IMR-90 (cell line): ENCODE results near the gene NEO1. TPM values are rescaled to one million over a fixed set of nuclear protein-coding genes. Genes with fewer than 3 reads are reported as not detected.

Experiments
- ATAC-seq: fragments of 200-7000 bp; cut with Tn5 transposase; 2 replicates; pipeline ENCODE4 v1.9.1; 2020; ENCODE audit warnings: low read depth, mild to moderate bottlenecking, moderate library complexity
- BruUV-seq: library from RNA; stranded (reverse); fragments of 400-500 nt; replicated peaks from 2 replicates; lab custom pipeline; 2021; lab: Mats Ljungman, UMichigan
- CTCF ChIA-PET: fragments of 300-600 bp; formaldehyde crosslinking; extraction: SDS; loops from one replicate; lab custom pipeline; 2021; ENCODE audit warnings: antibody characterized with exemption; lab: Yijun Ruan, JAX
- POLR2A ChIA-PET: fragments of 300-600 bp; sonication (Branson Sonifier 250); formaldehyde crosslinking; loops from one replicate; lab custom pipeline; 2022; ENCODE audit warnings: antibody characterized with exemption; ENCODE audit not compliant: unreplicated experiment; lab: Charles Lee
- DNase-seq: peaks from one replicate; pipeline ENCODE4 v3.0.0; 2013
- H2AFZ ChIP-seq: replicated peaks from 2 replicates; pipeline ENCODE3; 2013; ENCODE audit warnings: low read length, mild to moderate bottlenecking; ENCODE audit not compliant: poor library complexity
- H2AK5ac ChIP-seq: 2 replicates; pipeline ENCODE4 v1.6.1; 2013; ENCODE audit warnings: low read depth, low read length, inconsistent platforms
- H2AK9ac ChIP-seq: replicated peaks from 2 replicates; pipeline ENCODE3; 2013; ENCODE audit warnings: mild to moderate bottlenecking, low read depth, low read length, moderate library complexity; ENCODE audit not compliant: poor library complexity
- H2BK120ac ChIP-seq: 2 replicates; pipeline ENCODE4 v1.6.1; 2013; ENCODE audit warnings: low read depth, low read length, inconsistent platforms
- H2BK15ac ChIP-seq: 3 replicates; pipeline ENCODE4 v1.6.1; 2013; ENCODE audit warnings: low read depth, low read length, inconsistent platforms
- H2BK20ac ChIP-seq: 2 replicates; pipeline ENCODE4 v1.6.1; 2013; ENCODE audit warnings: low read depth, mild to moderate bottlenecking, inconsistent platforms, low read length, moderate library complexity
- H2BK5ac ChIP-seq: 2 replicates; pipeline ENCODE4 v1.6.1; 2013; ENCODE audit warnings: mild to moderate bottlenecking, low read depth, low read length, inconsistent platforms; ENCODE audit not compliant: poor library complexity, severe bottlenecking
- H3K14ac ChIP-seq: replicated peaks from 2 replicates; pipeline ENCODE4 v1.6.1; 2013; ENCODE audit warnings: low read depth, low read length, inconsistent platforms
- H3K18ac ChIP-seq: 2 replicates; pipeline ENCODE4 v1.6.1; 2013; ENCODE audit warnings: low read depth, low read length, control low read depth
- H3K23ac ChIP-seq: 2 replicates; pipeline ENCODE4 v1.6.1; 2013; ENCODE audit warnings: low read depth, low read length, inconsistent platforms
- H3K27ac ChIP-seq: 2 replicates; pipeline ENCODE4 v1.5.1; 2013; ENCODE audit warnings: mild to moderate bottlenecking, control low read depth, low read length; ENCODE audit not compliant: insufficient read depth
- H3K27me3 ChIP-seq: 2 replicates; pipeline ENCODE4 v1.6.1; 2013; ENCODE audit warnings: low read length; ENCODE audit not compliant: control insufficient read depth, insufficient read depth
- H3K36me3 ChIP-seq: 2 replicates; pipeline ENCODE4 v1.6.1; 2013; ENCODE audit warnings: low read length, mixed read lengths; ENCODE audit not compliant: control insufficient read depth, insufficient read depth
- H3K4ac ChIP-seq: 2 replicates; pipeline ENCODE4 v1.6.1; 2013; ENCODE audit warnings: low read depth, low read length, inconsistent platforms
- H3K4me1 ChIP-seq: 2 replicates; pipeline ENCODE4 v1.6.1; 2013; ENCODE audit warnings: low read length, mixed read lengths; ENCODE audit not compliant: control insufficient read depth, insufficient read depth
- H3K4me2 ChIP-seq: 2 replicates; pipeline ENCODE4 v1.6.1; 2013; ENCODE audit warnings: low read depth, mild to moderate bottlenecking, control low read depth, low read length, moderate library complexity
- H3K4me3 ChIP-seq: 2 replicates; pipeline ENCODE4 v1.5.1; 2013; ENCODE audit warnings: low read depth, mild to moderate bottlenecking, control low read depth, low read length, moderate library complexity; ENCODE audit not compliant: insufficient read depth
- H3K56ac ChIP-seq: 2 replicates; pipeline ENCODE4 v1.6.1; 2013; ENCODE audit warnings: low read length, inconsistent platforms; ENCODE audit not compliant: insufficient read depth; ENCODE audit errors: extremely low read depth
- H3K79me1 ChIP-seq, 2 experiments: 2 replicates each; pipeline ENCODE4 v1.6.1; 2013; ENCODE audit warnings: low read length in 2 of 2, inconsistent platforms in 1 of 2, low read depth in 1 of 2
- H3K9ac ChIP-seq: 2 replicates; pipeline ENCODE4 v1.6.1; 2013; ENCODE audit warnings: low read depth, low read length, control low read depth
- H3K9me1 ChIP-seq: 2 replicates; pipeline ENCODE4 v1.6.1; 2013; ENCODE audit warnings: low read length, inconsistent platforms; ENCODE audit not compliant: insufficient read depth
- H3K9me3 ChIP-seq: 2 replicates; pipeline ENCODE4 v1.6.1; 2013; ENCODE audit warnings: low read length; ENCODE audit not compliant: control insufficient read depth, insufficient read depth
- H4K20me1 ChIP-seq: 2 replicates; pipeline ENCODE4 v1.6.1; 2013; ENCODE audit warnings: low read length, inconsistent platforms; ENCODE audit not compliant: insufficient read depth
- H4K5ac ChIP-seq: 2 replicates; pipeline ENCODE4 v1.6.1; 2013; ENCODE audit warnings: mild to moderate bottlenecking, low read depth, low read length, control low read depth
- H4K8ac ChIP-seq, 2 experiments: 2 replicates each; pipeline ENCODE4 v1.6.1; 2013; ENCODE audit warnings: low read depth in 2 of 2, low read length in 2 of 2, control low read depth in 1 of 2, inconsistent platforms in 1 of 2
- H4K91ac ChIP-seq: 2 replicates; pipeline ENCODE4 v1.6.1; 2013; ENCODE audit warnings: low read depth, low read length, inconsistent platforms; ENCODE audit not compliant: insufficient read depth
- BHLHE40 ChIP-seq: fragments of 150-350 bp; IDR thresholded peaks from 2 replicates; pipeline ENCODE4 v1.6.1; 2016; ENCODE audit warnings: mild to moderate bottlenecking, low read depth, low read length
- CEBPB ChIP-seq: IDR thresholded peaks from 2 replicates; pipeline ENCODE4 v1.6.1; 2012; ENCODE audit warnings: low read depth, low read length, improper control_type of control experiment
- CHD1 ChIP-seq: IDR thresholded peaks from 2 replicates; pipeline ENCODE4 v1.6.1; 2012; ENCODE audit warnings: low read depth, low read length, improper control_type of control experiment
- FOS ChIP-seq: fragments of 150-350 bp; IDR thresholded peaks from 2 replicates; pipeline ENCODE4 v1.6.1; 2016; ENCODE audit warnings: low read depth, low read length
- MAFK ChIP-seq: IDR thresholded peaks from 2 replicates; pipeline ENCODE4 v1.6.1; 2012; ENCODE audit warnings: low read depth, low read length, improper control_type of control experiment
- MAZ ChIP-seq: IDR thresholded peaks from 2 replicates; pipeline ENCODE4 v1.6.1; 2012; ENCODE audit warnings: low read depth, mild to moderate bottlenecking, low read length, improper control_type of control experiment, moderate library complexity, borderline replicate concordance
- MXI1 ChIP-seq: IDR thresholded peaks from 2 replicates; pipeline ENCODE4 v1.6.1; 2012; ENCODE audit warnings: low read depth, mild to moderate bottlenecking, low read length, moderate library complexity, borderline replicate concordance
- NFE2L2 ChIP-seq: fragments of 150-350 bp; IDR thresholded peaks from 2 replicates; pipeline ENCODE4 v1.6.1; 2016; ENCODE audit warnings: low read depth, mild to moderate bottlenecking, low read length
- POLR2A ChIP-seq: IDR thresholded peaks from 2 replicates; pipeline ENCODE4 v1.6.1; 2012; ENCODE audit warnings: mild to moderate bottlenecking, low read depth, low read length
- RAD21 ChIP-seq: IDR thresholded peaks from 2 replicates; pipeline ENCODE4 v1.6.1; 2012; ENCODE audit warnings: low read length, improper control_type of control experiment
- RCOR1 ChIP-seq: IDR thresholded peaks from 2 replicates; pipeline ENCODE4 v1.6.1; 2012; ENCODE audit warnings: mild to moderate bottlenecking, low read length, improper control_type of control experiment; ENCODE audit not compliant: insufficient replicate concordance
- RFX5 ChIP-seq: IDR thresholded peaks from 2 replicates; pipeline ENCODE4 v1.8.0; 2012; ENCODE audit warnings: low read depth, mild to moderate bottlenecking, low read length, moderate library complexity
- SMC3 ChIP-seq: fragments of 150-350 bp; IDR thresholded peaks from 2 replicates; pipeline ENCODE4 v1.6.1; 2016; ENCODE audit warnings: low read depth, mild to moderate bottlenecking, antibody characterized with exemption, low read length, moderate library complexity
- WGBS, 2 experiments: methylation state at CpG; one replicate each; pipeline versions ENCODE4 v1.1.5 to v1.1.7; 2013; ENCODE audit warnings: missing lambda C conversion rate in 2 of 2; ENCODE audit not compliant: insufficient read length in 1 of 2; ENCODE audit errors: extremely low coverage in 2 of 2; 5-methylcytosine and 5-hydroxymethylcytosine counted together
- dilution Hi-C: fragments of 300-500 bp; cut with HindIII; formaldehyde crosslinking; loops from one replicate; pipeline ENCODE4 v1.14.3; 2018; ENCODE audit warnings: low sequenced_read_pairs; ENCODE audit not compliant: unreplicated experiment
- in situ Hi-C: fragments of 300-500 bp; cut with MboI; formaldehyde crosslinking; loops from 3 replicates; pipeline ENCODE4 v1.14.3; 2019; ENCODE audit warnings: low sequenced_read_pairs, inconsistent platforms, mixed read lengths
- intact Hi-C: fragments of 100-400 bp; cut with micrococcal nuclease; formaldehyde crosslinking; loops from 2 replicates; pipeline ENCODE4 v1.10.0; 2022
- polyA plus RNA-seq, 3 experiments: library from polyadenylated mRNA; depleted of rRNA; stranded (reverse); fragments of >200 nt; gene quantifications; 2 replicates each; pipeline ENCODE4 v1.2.3, GENCODE V29; 2012; ENCODE audit warnings: low replicate concordance in 1 of 3
- total RNA-seq: library from RNA; depleted of rRNA; stranded (reverse); fragments of >200 nt; gene quantifications from 2 replicates; pipeline ENCODE4 v1.2.3, GENCODE V29; 2012
- TF ChIP-seq, protein P1 (sequence below): conservative IDR thresholded peaks from 2 replicates; pipeline ENCODE4 v1.5.1; 2012; ENCODE audit warnings: mild to moderate bottlenecking, low read depth, low read length, improper control_type of control experiment
- TF ChIP-seq, protein P2 (sequence below): fragments of 150-350 bp; IDR thresholded peaks from 2 replicates; pipeline ENCODE4 v1.6.1; 2017; ENCODE audit warnings: mild to moderate bottlenecking, antibody characterized with exemption, low read length, low read depth
- TF ChIP-seq, protein P3 (sequence below): fragments of 150-350 bp; IDR thresholded peaks from 2 replicates; pipeline ENCODE4 v1.6.1; 2016; ENCODE audit warnings: low read depth, mild to moderate bottlenecking, low read length, moderate library complexity, borderline replicate concordance

The NEO1 gene
- total and polyA plus RNA-seq, 2 of the 4 experiments (the other 2 are of a cell fraction) = 16.3 to 18.5 TPM

DNA sequence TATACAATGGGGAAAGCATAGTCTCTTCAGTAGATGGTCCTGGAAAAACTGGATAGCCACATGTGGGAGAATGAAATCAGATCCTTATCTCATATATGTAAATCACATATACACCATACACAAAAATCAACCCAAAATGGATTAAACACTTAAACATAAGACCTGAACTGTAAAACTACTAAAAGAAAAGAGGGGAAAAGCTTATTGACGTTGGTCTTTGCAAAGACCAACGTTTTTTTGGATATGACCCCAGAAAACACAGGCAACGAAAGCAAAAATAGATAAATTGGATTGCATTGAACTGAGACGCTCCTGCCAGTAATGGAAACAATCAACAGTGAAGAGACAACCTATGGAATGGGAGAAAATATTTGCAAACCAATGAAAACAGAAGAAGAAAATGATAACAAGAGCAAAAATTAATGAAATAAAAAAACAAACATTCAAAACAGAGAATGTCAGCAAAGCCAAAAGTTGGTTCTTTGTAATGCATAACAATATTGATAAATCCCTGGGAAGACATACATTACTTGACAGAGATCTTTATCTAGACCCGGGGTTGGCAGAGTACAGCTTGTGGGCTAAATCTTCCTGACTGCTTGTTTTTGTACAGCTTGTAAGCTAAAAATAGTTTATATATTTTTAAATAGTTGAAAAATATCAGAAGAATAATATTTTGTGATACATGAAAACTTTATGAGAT is 86.9 kb downstream of the NEO1 start:
- H4K5ac ChIP-seq = no peak overlapping the region
- no peak for DNase-seq
- no TSS peak for BruUV-seq
- H3K4me3 ChIP-seq = no peak overlapping the region
- no peak overlapping the region for H2AK9ac ChIP-seq
- no peak overlapping the region for H3K4me2 ChIP-seq
- no peak overlapping the region for H2BK5ac ChIP-seq
- WGBS, 2 experiments = 10% methylated on average over 2 of the region's 5 CpGs; no CpG with 5 or more reads in 1 of the 2 experiments
- TF ChIP-seq SMC3 = no peak
- TF ChIP-seq RCOR1 = no peak
- no peak for TF ChIP-seq POLR2A
- TF ChIP-seq MXI1 = no peak
- TF ChIP-seq FOS = no peak
- TF ChIP-seq, protein P1, sequence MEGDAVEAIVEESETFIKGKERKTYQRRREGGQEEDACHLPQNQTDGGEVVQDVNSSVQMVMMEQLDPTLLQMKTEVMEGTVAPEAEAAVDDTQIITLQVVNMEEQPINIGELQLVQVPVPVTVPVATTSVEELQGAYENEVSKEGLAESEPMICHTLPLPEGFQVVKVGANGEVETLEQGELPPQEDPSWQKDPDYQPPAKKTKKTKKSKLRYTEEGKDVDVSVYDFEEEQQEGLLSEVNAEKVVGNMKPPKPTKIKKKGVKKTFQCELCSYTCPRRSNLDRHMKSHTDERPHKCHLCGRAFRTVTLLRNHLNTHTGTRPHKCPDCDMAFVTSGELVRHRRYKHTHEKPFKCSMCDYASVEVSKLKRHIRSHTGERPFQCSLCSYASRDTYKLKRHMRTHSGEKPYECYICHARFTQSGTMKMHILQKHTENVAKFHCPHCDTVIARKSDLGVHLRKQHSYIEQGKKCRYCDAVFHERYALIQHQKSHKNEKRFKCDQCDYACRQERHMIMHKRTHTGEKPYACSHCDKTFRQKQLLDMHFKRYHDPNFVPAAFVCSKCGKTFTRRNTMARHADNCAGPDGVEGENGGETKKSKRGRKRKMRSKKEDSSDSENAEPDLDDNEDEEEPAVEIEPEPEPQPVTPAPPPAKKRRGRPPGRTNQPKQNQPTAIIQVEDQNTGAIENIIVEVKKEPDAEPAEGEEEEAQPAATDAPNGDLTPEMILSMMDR = no peak
- no peak for TF ChIP-seq MAZ
- TF ChIP-seq CEBPB = no peak
- TF ChIP-seq, protein P2, sequence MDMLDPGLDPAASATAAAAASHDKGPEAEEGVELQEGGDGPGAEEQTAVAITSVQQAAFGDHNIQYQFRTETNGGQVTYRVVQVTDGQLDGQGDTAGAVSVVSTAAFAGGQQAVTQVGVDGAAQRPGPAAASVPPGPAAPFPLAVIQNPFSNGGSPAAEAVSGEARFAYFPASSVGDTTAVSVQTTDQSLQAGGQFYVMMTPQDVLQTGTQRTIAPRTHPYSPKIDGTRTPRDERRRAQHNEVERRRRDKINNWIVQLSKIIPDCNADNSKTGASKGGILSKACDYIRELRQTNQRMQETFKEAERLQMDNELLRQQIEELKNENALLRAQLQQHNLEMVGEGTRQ = no peak
- no peak for TF ChIP-seq RFX5
- TF ChIP-seq RAD21 = no peak
- no peak for TF ChIP-seq MAFK
- TF ChIP-seq CHD1 = no peak
- TF ChIP-seq BHLHE40 = no peak
- TF ChIP-seq, protein P3, sequence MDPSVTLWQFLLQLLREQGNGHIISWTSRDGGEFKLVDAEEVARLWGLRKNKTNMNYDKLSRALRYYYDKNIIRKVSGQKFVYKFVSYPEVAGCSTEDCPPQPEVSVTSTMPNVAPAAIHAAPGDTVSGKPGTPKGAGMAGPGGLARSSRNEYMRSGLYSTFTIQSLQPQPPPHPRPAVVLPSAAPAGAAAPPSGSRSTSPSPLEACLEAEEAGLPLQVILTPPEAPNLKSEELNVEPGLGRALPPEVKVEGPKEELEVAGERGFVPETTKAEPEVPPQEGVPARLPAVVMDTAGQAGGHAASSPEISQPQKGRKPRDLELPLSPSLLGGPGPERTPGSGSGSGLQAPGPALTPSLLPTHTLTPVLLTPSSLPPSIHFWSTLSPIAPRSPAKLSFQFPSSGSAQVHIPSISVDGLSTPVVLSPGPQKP = no peak
- TF ChIP-seq NFE2L2 = no peak
- H3K27ac ChIP-seq = no peak overlapping the region
- peaks cover 2% of the 10 kb centered on the region; the same call in 1 of the 2 replicates for H3K36me3 ChIP-seq
- ATAC-seq = no peak
- intact Hi-C loops = no loop called here
- no peak overlapping the region for H3K23ac ChIP-seq
- no peaks in the 10 kb centered on the region for H4K20me1 ChIP-seq
- no peak overlapping the region for H4K8ac ChIP-seq
- H3K27me3 ChIP-seq = no peaks in the 10 kb centered on the region
- in situ Hi-C loops = no loop called here
- H3K4ac ChIP-seq = no peak overlapping the region
- CTCF ChIA-PET = no interaction called here
- H2AK5ac ChIP-seq = no peak overlapping the region
- H4K91ac ChIP-seq = no peak overlapping the region
- H3K18ac ChIP-seq = no peak overlapping the region
- H2BK15ac ChIP-seq = no peak overlapping the region
- H3K9me1 ChIP-seq = no peaks in the 10 kb centered on the region
- H2BK120ac ChIP-seq = no peak overlapping the region
- dilution Hi-C loops = no loop called here
- no peaks in the 10 kb centered on the region for H3K9me3 ChIP-seq
- no peaks in the 10 kb centered on the region for H3K79me1 ChIP-seq
- H2BK20ac ChIP-seq = no peak overlapping the region
- H3K4me1 ChIP-seq = no peaks in the 10 kb centered on the region
- no peak overlapping the region; the same call in 1 of the 2 replicates for H3K56ac ChIP-seq
- no peak overlapping the region for H3K14ac ChIP-seq
- POLR2A ChIA-PET = no interaction called here
- H2AFZ ChIP-seq = no peak overlapping the region
- no peak overlapping the region for H3K9ac ChIP-seq
